GM21528 (cell line): ENCODE data around the gene ALS2.
"Not testable (repeated sequence)": the region's sequence is repeated elsewhere in the genome, so short reads cannot be mapped to it uniquely, and the experiment has no call there.

ENCODE experiments used
- ATAC-seq: cut with Tn5 transposase; IDR thresholded peaks from one replicate; pipeline ENCODE4 v1.9.1; 2021; ENCODE audit warnings: mild to moderate bottlenecking, moderate library complexity; ENCODE audit not compliant: unreplicated experiment, low FRiP score

The ALS2 gene

GRCh38 chr2:201696151-201696659 lies 84.5 kb downstream of the ALS2 start:
- no peak for ATAC-seq

DNA sequence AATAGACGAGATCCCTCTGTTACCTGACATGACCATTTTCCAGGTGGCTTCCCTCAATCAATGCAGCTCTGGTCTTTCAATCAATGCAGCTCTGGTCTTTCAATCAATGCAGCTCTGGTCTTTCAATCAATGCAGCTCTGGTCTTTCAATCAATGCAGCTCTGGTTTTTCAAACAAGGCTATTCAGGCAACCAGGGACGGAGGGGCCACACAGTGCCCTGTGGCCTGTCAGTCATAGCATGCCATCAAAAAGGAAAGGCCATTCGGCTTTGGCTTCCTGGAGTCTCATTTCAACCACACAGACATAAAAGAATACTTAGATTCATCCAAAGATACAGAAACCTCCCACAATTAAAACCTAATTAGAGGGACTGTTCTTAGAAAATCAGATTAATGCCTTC lies 95.6 kb downstream of the ALS2 start:
- ATAC-seq = no peak

- ATAC-seq = no peak
Observed at GRCh38 chr2:201680743-201681142, 100.0 kb downstream of the ALS2 start.

GRCh38 chr2:201678401-201678800 lies 102.3 kb downstream of the ALS2 start:
- no peak for ATAC-seq

DNA sequence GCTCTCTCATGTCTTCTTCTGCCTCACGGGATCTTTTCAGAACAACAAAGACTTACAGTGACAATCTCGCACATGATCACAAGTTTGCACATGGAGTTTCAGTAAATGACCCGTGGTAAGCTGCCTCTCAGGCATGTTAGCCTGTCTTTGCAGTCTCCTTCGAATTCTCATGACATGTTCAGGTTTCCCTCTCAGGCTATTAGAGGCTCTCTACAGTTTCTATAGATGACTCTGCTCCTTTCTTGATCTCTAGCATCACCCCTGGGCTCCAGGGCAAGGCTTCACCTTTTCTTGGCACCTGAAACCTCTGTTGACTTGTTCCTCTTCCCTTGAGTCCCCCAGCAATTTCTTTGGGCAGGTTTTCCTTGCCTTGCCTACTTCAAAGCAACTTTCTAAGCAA lies 105.3 kb downstream of the ALS2 start:
- ATAC-seq = no peak

GRCh38 chr2:201674794-201675193 lies 105.9 kb downstream of the ALS2 start:
- no peak for ATAC-seq

DNA sequence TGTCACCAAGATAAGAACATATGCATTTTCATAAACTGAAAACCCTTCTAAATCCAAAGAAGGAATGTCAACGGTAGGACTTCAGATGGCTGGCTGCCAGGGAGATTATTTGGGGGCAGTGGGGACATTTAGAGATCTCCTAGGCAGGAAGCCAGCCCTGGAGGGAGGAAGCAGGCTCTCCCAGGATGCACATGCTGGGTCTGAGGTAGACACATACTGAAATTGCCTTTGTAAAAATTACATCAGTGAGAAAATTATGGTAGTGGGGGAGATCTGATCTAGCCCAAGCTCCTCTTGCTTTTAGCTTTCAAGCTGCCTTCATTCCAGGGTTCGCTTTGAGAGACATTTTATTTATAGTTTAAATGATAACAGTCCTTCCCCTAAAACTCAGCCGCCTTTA lies 106.4 kb downstream of the ALS2 start:
- ATAC-seq = no peak

DNA sequence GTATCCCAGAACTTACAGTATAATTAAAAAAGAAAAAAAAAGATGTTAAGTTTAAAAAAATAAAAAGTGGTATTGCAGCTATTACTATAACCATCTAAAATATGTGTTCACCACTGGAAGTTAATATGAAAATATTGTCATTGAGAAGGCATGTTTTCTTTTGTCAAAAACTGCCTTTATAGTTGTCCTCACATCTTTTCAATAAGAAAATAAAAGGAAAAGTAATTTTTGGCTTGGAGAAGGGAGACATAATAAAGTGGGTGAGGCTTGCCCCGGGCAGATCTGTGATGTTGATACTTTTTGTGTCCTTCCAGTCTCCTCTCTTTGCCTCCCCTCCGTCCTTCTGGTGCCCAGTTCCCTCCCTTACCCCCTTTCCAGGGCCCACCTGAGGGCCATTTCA lies 107.2 kb downstream of the ALS2 start:
- no peak for ATAC-seq

DNA sequence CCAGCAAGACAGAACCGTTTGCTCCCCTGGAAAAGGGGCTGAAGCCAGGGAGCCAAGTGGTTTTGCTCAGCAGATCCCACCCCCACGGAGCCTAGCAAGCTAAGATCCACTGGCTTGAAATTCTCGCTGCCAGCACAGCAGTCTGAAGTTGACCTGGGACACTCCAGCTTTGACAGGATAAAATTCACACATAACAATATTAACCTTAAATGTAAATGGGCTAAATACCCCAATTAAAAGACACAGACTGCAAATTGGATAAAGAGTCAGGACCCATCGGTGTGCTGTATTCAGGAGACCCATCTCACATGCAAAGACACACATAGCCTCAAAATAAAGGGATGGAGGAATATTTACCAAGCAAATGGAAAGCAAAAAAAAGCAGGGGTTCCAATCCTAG lies 109.5 kb downstream of the ALS2 start:
- not testable (repeated sequence) for ATAC-seq

DNA sequence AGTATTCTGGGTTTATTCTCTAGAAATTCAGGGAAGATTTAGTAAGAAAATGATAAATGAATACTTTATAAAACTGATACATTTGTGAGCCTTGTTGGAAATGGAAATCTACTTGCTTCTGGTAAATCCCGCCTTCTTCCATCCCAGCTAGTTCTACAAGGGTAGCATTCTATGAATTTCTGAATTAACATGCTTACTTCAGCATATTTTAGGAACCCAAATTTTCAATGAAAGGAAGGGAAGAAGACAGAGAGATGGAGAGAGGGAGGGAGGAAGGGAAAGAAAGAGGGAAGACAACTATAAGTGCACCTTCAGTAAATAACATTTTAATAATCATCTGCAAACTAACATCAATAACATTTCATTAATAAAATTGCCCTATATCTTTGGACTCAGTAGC lies 110.9 kb downstream of the ALS2 start:
- ATAC-seq = no peak

- ATAC-seq = no peak
Observed at GRCh38 chr2:201668402-201668910, 112.3 kb downstream of the ALS2 start.

- ATAC-seq = no peak
Observed at GRCh38 chr2:201664334-201664733, 116.4 kb downstream of the ALS2 start.

DNA sequence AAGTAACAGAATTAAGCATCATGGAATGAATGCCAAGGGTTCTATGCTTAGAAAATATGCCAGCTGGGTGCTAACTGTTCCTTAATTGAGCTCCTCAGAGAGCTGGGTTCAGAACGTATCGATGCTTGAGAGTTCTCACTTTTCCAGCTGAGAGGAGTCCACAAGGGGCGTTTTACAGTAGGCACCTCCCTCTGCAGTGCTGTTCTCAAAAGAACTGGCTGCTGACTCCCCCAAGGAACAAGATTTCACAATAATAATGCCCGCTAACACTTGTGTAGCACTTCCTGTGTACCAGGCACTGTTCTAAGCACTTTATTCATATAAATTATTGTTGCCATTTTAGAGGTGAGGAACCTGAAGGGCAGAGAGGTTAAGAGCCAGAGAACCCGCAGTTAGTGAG lies 119.4 kb downstream of the ALS2 start:
- no peak for ATAC-seq

DNA sequence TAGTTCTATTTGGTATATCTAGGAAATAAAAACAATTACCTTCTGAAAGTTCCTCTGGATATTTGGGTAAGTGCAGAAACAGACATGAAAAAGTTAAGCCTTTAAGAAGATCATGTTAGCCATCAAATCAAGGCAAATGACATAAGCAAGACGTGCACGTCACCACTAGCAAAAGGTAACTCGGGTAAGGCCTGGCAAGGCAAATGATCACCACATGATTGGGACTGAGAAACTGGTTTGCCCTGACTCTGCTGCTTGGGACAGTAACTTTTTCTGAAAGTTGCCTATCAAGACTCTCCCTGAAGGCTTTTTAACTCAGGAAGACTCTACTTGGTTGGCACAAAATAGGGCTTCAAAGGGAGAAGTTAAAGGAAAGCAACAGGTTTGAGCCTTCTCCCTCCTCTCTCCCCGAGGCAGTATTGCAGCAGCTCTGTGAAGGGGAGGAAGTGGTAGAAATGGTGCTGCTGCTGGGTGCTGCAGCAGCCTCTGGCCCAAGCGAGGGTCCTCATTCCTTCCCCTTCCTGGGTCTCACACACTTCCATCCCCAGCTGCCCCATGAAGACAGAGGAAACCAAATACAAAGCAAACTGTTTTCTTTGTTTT lies 120.3 kb downstream of the ALS2 start:
- no peak for ATAC-seq

- no peak for ATAC-seq
Observed at GRCh38 chr2:201656740-201657139, 124.0 kb downstream of the ALS2 start.

- no peak for ATAC-seq
Observed at GRCh38 chr2:201656102-201656501, 124.6 kb downstream of the ALS2 start.

DNA sequence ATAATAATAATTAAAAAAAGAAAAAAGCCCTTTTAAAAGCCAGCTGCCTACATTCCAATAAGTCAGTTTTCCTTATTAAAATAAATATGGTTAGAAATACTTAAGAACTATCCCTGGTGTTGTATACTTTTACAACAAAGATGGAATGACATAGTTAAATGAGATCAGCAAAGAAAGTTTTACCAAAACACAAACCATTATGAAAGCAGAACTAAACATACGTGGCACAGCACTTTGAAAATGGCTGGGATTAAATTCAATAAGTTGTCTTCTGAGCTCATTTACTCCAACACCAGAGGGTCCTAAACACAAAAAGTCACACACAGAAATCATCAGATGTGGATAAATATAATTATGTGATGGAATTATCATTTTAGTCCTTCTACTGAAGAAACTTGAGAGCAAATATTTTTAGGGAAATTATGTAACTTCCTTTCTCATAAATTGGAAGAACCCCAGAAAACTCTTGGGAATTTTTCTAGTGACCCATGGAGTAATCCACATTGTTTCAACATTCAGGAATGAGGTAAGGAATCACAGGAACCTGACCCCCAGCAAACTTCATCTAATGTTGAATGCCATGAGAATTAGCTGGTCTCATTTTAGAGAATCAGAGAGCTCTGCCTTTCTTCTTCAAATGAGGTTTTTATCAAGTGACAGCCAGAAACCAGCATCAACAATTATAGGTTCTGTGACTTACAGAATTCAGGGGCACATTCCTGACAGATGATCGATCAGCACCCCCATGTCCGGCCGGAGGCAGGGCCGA lies 125.9 kb downstream of the ALS2 start:
- ATAC-seq = no peak

GRCh38 chr2:201653221-201653620 lies 127.5 kb downstream of the ALS2 start:
- ATAC-seq = no peak
